Islet of Langerhans (tissue), 1 donor: Measurements from ENCODE around the gene DEK.
"Not testable (repeated sequence)": the region's sequence is repeated elsewhere in the genome, so short reads cannot be mapped to it uniquely, and the experiment has no call there.

Source experiments
- FAIRE-seq: peaks from one replicate; lab custom pipeline; 2011; peaks lifted over from hg19 to GRCh38; lab: Jason Lieb, UNC

The DEK gene

DNA sequence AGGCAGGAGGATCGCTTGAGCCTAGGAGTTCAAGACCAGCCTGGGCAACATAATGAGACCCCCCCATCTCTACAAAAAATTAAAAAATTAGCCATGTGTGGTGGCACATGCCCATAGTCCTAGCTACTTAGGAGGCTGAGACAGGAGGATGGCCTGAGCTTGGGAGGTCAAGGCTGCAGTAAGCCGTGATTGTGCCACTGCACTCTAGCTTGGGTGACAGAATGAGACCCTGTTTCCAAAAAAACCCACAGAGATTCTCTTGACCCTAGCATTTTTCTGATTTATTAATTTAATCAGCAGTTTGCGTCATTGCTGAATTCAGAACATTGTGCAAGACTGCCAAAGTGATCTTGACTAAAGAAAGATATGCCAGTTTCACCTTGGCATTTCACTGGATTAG, 72.3 kb downstream of the DEK start:
- FAIRE-seq: no peak

GRCh38 chr6:18189196-18189595, 75.1 kb downstream of the DEK start:
- FAIRE-seq: no peak

DNA sequence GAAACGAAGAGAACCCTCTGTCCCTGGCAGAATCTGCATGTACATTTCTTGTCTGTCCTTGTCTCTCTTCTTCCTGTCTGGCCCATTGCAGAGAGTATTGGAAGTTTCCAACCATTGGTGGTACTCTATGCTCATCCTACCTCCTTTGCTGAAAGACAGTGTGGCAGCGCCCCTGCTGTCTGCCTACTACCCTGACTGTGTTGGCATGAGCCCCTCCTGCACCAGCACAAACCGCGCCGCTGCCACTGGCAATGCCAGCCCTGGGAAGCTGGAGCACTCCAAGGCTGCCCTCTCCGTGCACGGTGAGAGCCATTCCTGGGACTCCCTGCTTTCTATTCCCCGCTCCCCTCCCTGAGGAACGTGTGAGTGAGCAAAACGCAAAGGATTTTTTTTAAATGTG, 76.6 kb downstream of the DEK start:
- FAIRE-seq: no peak

DNA sequence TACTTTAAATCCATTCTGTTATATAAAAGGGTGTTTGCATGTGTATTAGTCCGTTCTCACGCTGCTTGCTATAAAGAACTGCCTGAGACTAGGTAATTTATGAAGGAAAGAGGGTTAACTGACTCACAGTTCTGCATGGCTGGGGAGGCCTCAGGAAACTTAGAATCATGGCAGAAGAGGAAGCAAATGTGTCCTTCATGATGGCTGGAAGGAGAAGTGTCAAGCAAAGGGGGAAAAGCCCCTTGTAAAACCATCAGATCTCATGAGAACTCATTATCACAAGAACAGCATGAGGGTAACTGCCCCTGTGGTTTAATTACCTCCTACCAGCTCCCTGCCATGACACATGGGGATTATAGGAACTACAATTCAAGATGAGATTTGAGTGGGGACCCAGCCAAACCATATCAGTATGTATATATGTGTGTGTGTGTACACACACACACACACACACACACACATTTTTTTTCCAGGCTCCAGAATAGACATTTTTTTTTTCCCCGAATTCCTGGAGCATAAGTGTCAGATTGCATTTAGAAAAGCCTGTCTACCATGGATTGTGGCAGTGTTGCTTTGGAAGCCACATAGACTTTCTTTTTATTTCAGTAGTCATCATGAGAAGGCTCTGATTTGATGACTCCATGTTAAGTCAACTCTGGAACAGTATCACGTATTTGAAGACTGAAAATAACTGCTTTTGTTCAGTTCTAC, 77.6 kb downstream of the DEK start:
- FAIRE-seq: no peak

- FAIRE-seq: no peak
Observed at GRCh38 chr6:18186033-18186432, 78.3 kb downstream of the DEK start.

- no peak for FAIRE-seq
Observed at GRCh38 chr6:18185624-18186023, 78.7 kb downstream of the DEK start.

GRCh38 chr6:18183766-18184165, 80.6 kb downstream of the DEK start:
- FAIRE-seq: no peak

DNA sequence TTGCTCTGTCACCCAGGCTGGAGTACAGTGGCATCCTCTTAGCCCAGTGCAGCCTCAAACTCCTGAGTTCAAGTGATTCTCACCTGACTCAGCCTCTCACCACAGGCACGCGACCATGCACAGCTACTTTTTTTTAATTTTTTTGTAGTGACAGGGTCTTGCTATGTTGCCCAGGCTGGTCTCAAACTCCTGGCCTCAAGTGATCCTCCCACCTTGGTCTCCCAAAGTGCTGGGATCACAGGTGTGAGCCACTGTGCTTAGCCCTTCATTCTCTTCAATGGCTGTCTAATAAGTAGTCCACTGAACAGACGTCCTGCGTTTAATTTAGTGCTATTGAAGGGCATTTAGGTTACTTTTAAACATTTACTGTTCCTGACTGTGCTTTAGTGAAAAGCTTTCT, 81.8 kb downstream of the DEK start:
- FAIRE-seq: no peak

DNA sequence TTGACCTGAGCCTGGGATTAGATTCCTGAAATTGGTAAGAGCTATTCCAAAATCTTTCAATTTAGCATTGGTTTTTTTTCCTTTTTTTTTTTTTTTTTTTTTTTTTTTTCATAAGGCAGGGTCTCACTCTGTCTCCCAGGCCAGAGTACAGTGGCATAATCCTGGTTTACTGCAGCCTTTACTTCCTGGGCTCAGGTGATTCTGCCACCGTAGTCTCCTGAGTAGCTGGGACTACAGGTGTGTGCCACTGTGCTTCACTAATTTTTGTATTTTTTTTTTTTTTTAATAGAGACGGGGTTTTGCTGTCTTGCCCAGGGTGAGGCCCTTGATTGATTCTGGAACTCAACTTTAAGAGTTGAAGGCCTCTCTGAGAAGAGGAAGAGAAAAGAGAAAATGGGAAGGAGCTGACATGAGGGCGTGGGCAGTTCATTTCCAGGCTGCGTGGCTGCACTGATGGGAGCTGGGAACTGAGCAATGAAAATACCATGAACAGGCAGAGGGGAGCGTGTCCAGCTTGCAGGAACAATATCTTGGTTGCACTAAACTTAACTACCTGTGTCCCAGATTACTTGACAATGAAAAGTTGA, 84.5 kb downstream of the DEK start:
- FAIRE-seq: no peak

DNA sequence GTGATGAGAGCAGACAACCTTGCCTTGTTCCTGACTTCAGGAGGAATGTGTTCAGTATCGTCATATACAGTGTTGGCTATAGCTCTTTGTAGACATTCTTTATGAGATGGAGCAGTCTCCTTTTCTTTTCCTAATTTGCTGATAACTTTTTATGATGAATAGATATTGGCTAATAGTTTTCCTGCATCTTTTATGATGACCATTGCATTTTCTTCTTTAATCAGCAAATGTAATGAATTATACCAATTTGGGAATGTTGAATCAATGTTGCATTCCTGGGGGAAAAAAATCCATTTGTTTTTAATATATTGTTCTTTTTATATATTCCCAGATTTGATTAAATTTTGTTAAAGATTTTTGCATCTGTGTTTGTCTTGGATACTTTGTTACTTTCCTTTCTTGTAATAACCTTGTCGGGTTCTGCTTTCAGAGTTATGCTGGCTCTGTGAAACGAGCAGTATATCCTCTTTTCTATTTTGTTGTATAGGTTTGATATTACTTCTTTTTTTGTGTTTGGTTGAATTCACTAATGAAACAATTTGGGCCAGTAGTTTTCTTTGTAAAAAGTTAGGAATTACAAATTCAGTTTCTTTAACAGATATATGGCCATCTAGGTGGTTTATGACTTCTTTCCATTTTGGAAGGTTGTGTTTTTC, 85.2 kb downstream of the DEK start:
- no peak for FAIRE-seq

GRCh38 chr6:18177286-18177965, 86.9 kb downstream of the DEK start:
- no peak for FAIRE-seq

- not testable (repeated sequence) for FAIRE-seq
Observed at GRCh38 chr6:18176198-18176597, 88.1 kb downstream of the DEK start.
